Hepatocyte (in vitro differentiated cells): ENCODE measurements around the gene SCN11A. TPM values are rescaled to one million over a fixed set of nuclear protein-coding genes. Genes with fewer than 3 reads are reported as not detected.

Source experiments
- DNase-seq: peaks from one replicate; pipeline ENCODE4 v3.0.0-alpha.2; 2016; ENCODE audit warnings: low spot score
- H2AFZ ChIP-seq: fragments of 200-600 bp; sonication (generic); 2 replicates; pipeline ENCODE4 v1.6.0; 2016; ENCODE audit warnings: antibody characterized with exemption, mild to moderate bottlenecking
- H3K27ac ChIP-seq: fragments of 200-600 bp; sonication (generic); 2 replicates; pipeline ENCODE4 v1.5.1; 2016; ENCODE audit warnings: mild to moderate bottlenecking
- H3K27me3 ChIP-seq: fragments of 200-600 bp; sonication (generic); 2 replicates; pipeline ENCODE4 v1.6.1; 2016
- H3K36me3 ChIP-seq: fragments of 200-600 bp; sonication (generic); replicated peaks from 2 replicates; pipeline ENCODE4 v1.5.1; 2016; ENCODE audit warnings: low read depth; ENCODE audit not compliant: insufficient read depth
- H3K4me1 ChIP-seq: fragments of 200-600 bp; sonication (generic); 2 replicates; pipeline ENCODE4 v1.5.1; 2016; ENCODE audit warnings: mild to moderate bottlenecking, moderate library complexity; ENCODE audit not compliant: insufficient read depth
- H3K4me2 ChIP-seq: fragments of 200-600 bp; sonication (generic); 2 replicates; pipeline ENCODE4 v1.6.0; 2016
- H3K4me3 ChIP-seq: fragments of 200-600 bp; sonication (generic); 2 replicates; pipeline ENCODE4 v1.5.1; 2016; ENCODE audit warnings: mild to moderate bottlenecking
- H3K79me2 ChIP-seq: fragments of 200-600 bp; sonication (generic); 2 replicates; pipeline ENCODE4 v1.6.0; 2017; ENCODE audit warnings: mild to moderate bottlenecking
- H3K9me2 ChIP-seq: fragments of 200-600 bp; sonication (generic); replicated peaks from 2 replicates; pipeline ENCODE4 v1.6.0; 2017; ENCODE audit warnings: mild to moderate bottlenecking; ENCODE audit not compliant: insufficient read depth
- H3K9me3 ChIP-seq: fragments of 200-600 bp; sonication (generic); 2 replicates; pipeline ENCODE4 v1.5.1; 2016; ENCODE audit warnings: low read depth, mild to moderate bottlenecking
- H4K20me1 ChIP-seq: fragments of 200-600 bp; sonication (generic); 2 replicates; pipeline ENCODE4 v1.6.0; 2016; ENCODE audit warnings: mild to moderate bottlenecking; ENCODE audit not compliant: insufficient read depth, poor library complexity, severe bottlenecking
- CTCF ChIP-seq: fragments of 200-600 bp; sonication (generic); IDR thresholded peaks from 2 replicates; pipeline ENCODE4 v1.5.1; 2016; ENCODE audit warnings: antibody characterized with exemption, mild to moderate bottlenecking; ENCODE audit not compliant: poor library complexity
- EZH2 ChIP-seq: fragments of 200-600 bp; sonication (generic); IDR thresholded peaks from 2 replicates; pipeline ENCODE4 v1.6.1; 2016; ENCODE audit warnings: antibody characterized with exemption, mild to moderate bottlenecking, borderline replicate concordance
- EZH2phosphoT487 ChIP-seq: fragments of 200-600 bp; sonication (generic); IDR thresholded peaks from one replicate; pipeline ENCODE4 v1.6.1; 2018; ENCODE audit warnings: antibody characterized with exemption, mild to moderate bottlenecking, low read depth, moderate library complexity; ENCODE audit not compliant: unreplicated experiment, severe bottlenecking
- WGBS: methylation state at CpG from one replicate; pipeline ENCODE4 v1.1.6; 2016; ENCODE audit warnings: low lambda C conversion rate; ENCODE audit errors: missing lambda C conversion rate; 5-methylcytosine and 5-hydroxymethylcytosine counted together
- polyA plus RNA-seq: library from polyadenylated mRNA; unstranded; fragments of >200 nt; fragmentation: Nextera tagmentation; extraction: Ambion mirVana; gene quantifications from 2 replicates; pipeline ENCODE4 v1.2.1, GENCODE V29; 2016
- total RNA-seq: library from RNA; depleted of rRNA; stranded (reverse); fragments of >200 nt; gene quantifications from 2 replicates; pipeline ENCODE4 v1.2.3, GENCODE V29; 2014

SCN11A gene
- total and polyA plus RNA-seq, 2 experiments from 2014 or later = 1.9 to 3.7 TPM

- Histone ChIP-seq H3K4me2 (no peak overlapping the region), H4K20me1 (no peaks in the 10 kb centered on the region), H3K27ac (no peak overlapping the region), H3K9me2 (no peaks in the 10 kb centered on the region), H3K79me2 (no peaks in the 10 kb centered on the region), H2AFZ (no peak overlapping the region), H3K4me3 (no peak overlapping the region), H3K9me3 (no peaks in the 10 kb centered on the region), H3K27me3 (no peaks in the 10 kb centered on the region), H3K4me1 (no peaks in the 10 kb centered on the region), H3K36me3 (no peaks in the 10 kb centered on the region)
- no peak for DNase-seq
- TF ChIP-seq EZH2 = no peak
- WGBS = 88% methylated on average over 3 of the region's 3 CpGs
Measured at GRCh38 chr3:39015418-39015817, 36.3 kb downstream of the SCN11A start.

- Histone ChIP-seq H3K9me2 (no peaks in the 10 kb centered on the region), H3K4me2 (no peak overlapping the region), H3K9me3 (no peaks in the 10 kb centered on the region), H3K27ac (no peak overlapping the region), H3K79me2 (no peaks in the 10 kb centered on the region), H3K4me1 (no peaks in the 10 kb centered on the region), H3K27me3 (no peaks in the 10 kb centered on the region), H3K4me3 (no peak overlapping the region), H2AFZ (no peak overlapping the region), H4K20me1 (no peaks in the 10 kb centered on the region), H3K36me3 (no peaks in the 10 kb centered on the region)
- TF ChIP-seq CTCF (no peak), EZH2 (no peak), EZH2phosphoT487 (no peak)
- WGBS = 72% methylated on average over 4 of the region's 4 CpGs
- no peak for DNase-seq
Measured at GRCh38 chr3:39013921-39014509, 37.7 kb downstream of the SCN11A start.

- Histone ChIP-seq H2AFZ (no peak overlapping the region), H3K4me3 (no peak overlapping the region), H3K27me3 (no peaks in the 10 kb centered on the region), H3K4me2 (no peak overlapping the region), H3K4me1 (no peaks in the 10 kb centered on the region), H3K36me3 (no peaks in the 10 kb centered on the region), H3K9me2 (no peaks in the 10 kb centered on the region), H3K79me2 (no peaks in the 10 kb centered on the region), H3K27ac (no peak overlapping the region), H4K20me1 (no peaks in the 10 kb centered on the region), H3K9me3 (no peaks in the 10 kb centered on the region)
- DNase-seq = no peak
- no peak for TF ChIP-seq EZH2phosphoT487
- TF ChIP-seq EZH2 = no peak
- TF ChIP-seq CTCF = no peak
- WGBS = 52% methylated on average over 2 of the region's 2 CpGs
Measured at GRCh38 chr3:39013289-39013688, 38.5 kb downstream of the SCN11A start.

- Histone ChIP-seq H3K27ac (no peak overlapping the region), H3K4me3 (no peak overlapping the region), H3K27me3 (no peaks in the 10 kb centered on the region), H3K4me1 (no peaks in the 10 kb centered on the region), H4K20me1 (no peaks in the 10 kb centered on the region), H2AFZ (no peak overlapping the region), H3K36me3 (no peaks in the 10 kb centered on the region), H3K4me2 (no peak overlapping the region), H3K9me2 (no peaks in the 10 kb centered on the region), H3K9me3 (no peaks in the 10 kb centered on the region), H3K79me2 (no peaks in the 10 kb centered on the region)
- DNase-seq = no peak
- no peak for TF ChIP-seq CTCF
- TF ChIP-seq EZH2phosphoT487 = no peak
- TF ChIP-seq EZH2 = no peak
- WGBS = 71% methylated on average over 2 of the region's 2 CpGs
Measured at GRCh38 chr3:39011191-39011736, 40.5 kb downstream of the SCN11A start.
